ENCODE results near the gene GDE1.

The GDE1 gene

DNA sequence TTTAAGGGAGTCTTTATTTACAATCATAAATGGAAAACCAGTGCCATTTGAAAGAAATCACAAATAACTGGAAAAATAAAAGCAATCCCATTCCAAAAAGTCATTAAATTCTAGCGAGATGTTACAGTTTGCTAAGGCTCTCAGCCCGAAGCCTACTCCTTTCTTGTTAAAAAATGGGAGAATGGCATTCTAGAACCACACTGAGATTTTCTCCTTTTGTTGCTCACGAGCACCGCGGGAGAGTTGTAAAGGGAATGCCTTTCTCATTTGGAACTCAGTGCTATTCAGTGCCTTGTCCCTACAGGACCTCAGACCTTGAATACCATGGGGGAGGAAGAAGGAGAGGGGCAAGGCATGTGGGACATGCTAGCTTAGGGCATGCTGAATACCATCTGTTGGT, 36.3 kb downstream of the GDE1 start:
- DNase-seq = no peak

DNA sequence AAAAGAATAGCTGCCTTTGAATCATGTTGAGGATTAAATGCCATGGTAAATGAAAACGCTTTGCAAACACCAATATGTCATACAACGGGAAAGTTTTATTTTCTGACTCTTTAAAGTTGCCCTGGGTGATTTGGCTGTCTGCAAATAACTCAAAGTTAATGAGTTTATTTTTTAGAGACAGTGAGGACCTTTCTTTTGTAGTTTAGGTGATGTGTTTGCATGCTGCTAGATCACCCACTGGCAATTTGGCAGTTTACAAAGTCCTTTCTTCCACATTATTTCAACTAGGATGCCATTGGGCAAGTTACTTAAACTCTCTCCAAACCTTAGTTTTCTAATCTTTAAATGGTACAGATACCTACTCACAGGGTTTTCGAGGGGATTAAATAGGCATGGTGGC, 37.8 kb downstream of the GDE1 start:
- DNase-seq = no peak

DNA sequence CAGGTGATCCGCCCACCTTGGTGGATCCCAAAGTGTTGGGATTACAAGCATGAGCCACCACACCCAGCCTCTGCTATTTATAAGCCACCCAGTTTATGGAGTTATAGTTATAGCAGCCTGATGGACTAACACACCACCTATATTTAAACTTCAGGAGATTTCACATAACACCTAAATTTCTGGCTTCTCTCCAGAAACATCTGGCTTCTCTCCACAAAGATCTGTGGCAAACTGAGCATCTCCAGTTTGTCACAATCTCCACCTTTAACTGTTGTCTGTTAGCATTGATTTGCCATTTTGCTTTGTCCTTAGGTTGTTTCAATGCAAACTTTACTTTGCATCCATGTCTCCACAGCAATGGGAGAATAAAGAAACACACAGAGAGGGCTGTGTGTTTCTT, 39.6 kb downstream of the GDE1 start:
- DNase-seq = no peak

DNA sequence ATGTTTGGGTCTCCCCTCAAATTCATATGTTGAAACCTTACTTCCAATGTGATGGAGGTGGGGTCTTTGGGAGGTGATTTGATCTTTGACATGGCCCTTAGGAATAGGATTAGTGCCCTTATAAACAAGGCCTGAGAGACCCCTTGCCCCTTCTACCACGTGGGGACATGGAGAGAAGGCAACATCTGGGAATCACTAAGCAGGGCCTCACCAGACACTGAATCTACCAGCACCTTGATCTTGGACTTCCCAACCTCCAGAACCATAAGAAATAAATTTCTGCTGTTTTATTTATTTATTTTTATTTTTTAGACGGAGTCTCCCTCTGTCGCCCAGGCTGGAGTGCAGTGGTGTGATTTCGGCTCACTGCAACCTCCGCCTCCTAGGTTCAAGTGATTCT, 40.1 kb downstream of the GDE1 start:
- DNase-seq = no peak

DNA sequence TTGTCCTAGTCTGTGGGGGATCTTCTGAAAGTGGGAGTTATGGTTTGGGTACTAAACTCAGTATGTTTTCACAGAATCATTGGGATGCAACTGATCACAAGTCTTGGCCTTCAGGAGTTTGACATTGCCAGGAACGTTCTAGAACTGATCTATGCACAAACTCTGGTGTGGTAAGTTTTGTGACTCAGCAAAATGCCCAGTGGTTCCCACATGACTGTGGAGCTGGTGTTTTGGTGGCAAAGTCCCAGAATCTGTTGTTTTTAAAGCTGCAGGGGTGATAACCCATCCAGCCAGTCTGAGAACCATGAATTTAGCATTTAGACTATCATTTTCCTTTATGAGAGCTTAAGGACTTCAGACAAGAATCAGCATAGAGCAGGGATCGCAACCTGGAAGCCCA, 40.6 kb downstream of the GDE1 start:
- no peak for DNase-seq

DNA sequence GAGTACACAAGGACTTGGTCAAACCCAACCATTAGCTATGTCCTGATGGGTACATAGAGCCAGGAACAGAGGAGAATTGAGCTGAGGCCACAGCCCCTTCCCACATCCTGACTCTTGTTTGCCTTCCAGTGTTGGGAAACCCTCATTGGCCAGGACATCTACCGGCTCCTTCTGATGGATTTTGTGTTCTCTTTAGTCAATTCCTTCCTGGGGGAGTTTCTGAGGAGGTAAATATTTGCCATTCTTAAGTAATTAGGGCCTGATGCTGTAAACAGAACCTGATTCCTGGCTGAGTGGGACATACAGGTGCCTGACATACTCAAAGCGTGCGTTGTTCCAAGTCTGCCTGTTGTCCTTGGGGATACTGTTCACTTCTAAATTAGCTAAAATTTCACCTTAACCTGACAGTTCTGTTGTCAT, 42.6 kb downstream of the GDE1 start:
- no peak for DNase-seq

DNA sequence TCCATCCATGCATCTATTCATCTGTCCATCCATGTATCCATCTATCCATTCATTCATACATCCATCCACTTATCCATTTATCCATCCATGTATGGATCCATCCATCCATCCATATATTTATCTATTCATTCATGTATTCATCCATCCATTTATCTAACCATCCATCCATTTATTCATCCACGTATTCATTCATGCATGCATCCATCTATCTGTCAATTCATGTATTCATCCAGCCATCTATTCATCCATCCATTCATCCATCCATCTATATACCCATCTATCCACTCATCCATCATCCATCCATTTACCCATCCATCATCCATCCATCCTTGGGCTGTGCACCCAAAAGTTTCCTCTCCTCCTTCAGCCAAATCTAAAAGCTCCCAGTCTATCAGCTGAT, 43.4 kb downstream of the GDE1 start:
- DNase-seq = no peak

DNA sequence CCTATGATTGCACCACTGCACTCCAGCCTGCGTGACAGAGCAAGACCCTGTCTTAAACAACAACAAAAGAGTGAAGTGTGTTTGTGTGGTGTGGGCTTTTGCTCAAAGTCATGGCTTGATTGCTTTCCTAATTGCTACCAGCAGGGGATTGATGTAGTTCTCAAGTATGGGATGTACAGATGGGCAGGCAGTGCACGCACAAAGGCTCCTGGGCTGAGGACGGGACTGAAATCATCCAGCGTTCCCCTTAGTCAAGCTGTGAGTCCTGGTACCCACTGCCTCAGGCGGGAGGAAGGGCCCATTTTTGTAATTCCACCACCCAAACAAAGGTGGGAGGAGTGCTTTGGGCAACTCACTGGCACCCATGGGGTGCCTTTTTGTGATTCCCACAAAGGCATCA, 47.3 kb downstream of the GDE1 start:
- DNase-seq = no peak

DNA sequence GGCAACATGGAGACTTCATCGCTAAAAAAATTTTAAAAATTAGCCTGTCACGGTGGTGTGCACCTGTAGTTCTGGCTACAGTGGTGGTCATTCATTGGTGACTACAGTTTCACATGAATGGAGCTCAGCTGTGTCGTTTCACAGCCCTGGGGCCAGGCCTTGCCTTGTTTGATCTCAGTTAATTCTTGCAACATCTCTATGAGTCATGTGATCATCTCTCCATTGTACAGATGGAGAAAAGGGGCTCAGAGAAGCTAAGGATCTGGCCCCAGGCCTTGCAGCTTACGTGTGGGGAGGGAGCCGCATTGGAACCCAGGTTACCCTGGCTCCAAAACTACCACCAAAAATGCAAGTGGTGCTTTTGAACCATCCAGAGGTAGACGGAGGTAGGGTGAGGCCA, 49.4 kb downstream of the GDE1 start:
- no peak for DNase-seq

DNA sequence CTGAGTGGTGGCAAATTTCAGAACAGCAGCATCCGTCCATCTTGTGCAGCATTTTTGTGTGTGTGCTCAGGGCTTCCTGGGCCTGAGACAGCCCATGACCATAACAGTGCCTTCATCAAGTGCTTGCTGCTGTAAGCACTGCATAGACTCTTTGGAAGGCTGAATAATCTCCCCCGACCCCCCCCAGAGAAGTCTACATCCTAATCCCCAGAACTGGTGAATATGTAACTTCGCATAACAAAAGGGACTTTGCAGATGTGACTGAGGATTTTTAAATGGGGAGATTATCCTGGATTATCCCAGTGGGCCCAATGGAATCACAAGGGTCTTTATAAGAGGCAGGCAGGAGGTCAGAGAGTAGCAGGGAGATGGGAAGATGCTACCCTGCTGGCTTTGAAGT, 53.6 kb downstream of the GDE1 start:
- DNase-seq = no peak

DNA sequence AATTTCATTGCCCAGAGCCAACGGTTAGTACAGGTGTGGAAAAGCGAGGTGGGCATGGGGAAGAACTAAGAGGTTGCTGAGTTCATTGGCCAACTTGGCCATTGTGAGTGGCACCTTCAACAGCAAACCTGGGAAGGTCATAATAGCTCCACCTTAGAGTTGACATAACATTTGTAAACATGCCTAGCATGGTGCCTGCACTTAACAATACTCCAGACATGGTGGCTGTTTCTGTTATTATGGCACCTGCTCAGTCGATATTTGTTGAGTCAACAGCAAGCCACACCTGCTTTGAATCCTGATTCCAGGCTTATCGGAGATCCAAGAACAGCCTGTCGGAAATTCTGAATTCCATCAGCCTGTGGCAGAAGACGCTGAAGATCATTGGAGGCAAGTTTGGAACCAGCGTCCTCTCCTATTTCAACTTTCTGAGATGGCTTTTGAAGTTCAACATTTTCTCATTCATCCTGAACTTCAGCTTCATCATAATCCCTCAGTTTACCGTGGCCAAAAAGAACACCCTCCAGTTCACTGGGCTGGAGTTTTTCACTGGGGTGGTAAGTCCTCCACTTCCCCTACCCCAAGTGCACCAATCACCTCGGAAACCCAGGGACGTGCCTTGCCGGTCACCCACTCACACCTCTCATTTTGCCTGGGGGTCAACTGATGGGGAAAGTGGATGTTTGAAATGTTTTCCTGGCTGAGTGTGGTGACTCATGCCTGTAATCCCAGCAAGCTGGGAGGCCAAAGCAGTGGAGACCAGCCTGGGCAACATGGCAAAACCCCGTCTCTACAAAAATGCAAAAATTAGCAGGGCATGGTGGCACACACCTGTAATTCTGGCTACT, 58.2 kb downstream of the GDE1 start:
- no peak for DNase-seq

DNA sequence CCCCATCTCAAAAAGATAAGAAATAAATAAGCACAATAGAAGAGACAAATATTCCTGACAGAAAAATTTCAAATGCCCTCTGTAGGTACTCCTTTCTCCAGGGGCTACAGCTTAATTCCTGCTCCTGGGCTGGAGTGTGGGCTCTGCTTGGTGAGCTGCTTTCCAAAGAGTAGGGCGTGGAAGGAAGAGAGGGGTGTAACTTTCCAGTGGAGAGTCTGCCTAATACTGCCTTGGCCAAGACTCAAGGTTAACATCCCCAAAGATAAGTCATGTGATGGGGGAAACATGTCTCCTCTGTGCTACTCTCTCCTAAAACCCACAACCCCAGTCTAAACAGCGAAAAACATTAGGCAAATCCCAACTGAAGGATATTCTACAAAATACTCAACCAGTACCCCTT, 61.5 kb downstream of the GDE1 start:
- no peak for DNase-seq

DNA sequence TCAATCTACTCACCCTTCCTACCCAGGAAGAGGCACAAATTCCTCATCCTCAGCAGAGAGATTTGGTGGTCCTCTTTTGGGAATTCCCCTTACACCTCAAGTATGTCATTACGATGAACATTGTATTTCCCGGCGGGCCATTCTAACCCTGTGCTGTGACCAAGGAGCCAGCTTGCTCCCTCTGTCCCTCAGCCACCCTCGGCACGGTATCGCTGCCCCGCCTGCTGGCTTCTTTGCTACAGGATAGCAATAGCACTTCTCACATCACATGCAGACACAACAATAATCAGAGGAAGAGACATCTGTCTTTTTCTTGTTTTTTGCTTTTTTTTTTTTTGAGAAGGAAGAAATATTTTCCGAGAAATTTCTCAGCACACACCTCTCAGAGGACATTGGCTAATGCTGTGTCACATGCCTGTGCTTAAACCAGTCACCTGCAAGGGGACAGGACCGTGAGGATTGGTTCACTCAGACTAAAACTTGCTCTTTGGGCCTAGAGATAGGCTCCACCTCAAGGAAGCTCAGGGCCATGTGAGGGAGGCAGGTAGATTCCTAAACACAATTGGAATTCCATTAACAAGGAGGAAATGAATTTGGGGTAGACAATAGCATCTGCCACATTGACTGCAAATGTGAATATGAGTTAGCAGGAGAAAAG, 63.0 kb downstream of the GDE1 start:
- DNase-seq = peak; percentile 11

Data from NCI-H2171 treated with DMSO at 0.1 percent for 48 hours (cell line).